ENCODE measurements around the gene ZNF691.
"Not testable (repeated sequence)": the region's sequence is repeated elsewhere in the genome, so short reads cannot be mapped to it uniquely, and the experiment has no call there.

The ZNF691 gene

GRCh38 chr1:42899960-42900359 lies 53.5 kb downstream of the ZNF691 start:
- not testable (repeated sequence) for H3K4me1 Mint-ChIP-seq; ATAC-seq; H3K27ac Mint-ChIP-seq; H3K4me3 Mint-ChIP-seq; DNase-seq; H3K36me3 Mint-ChIP-seq (ENCODE audit: low read depth)
- Mint-ChIP-seq H3K9me3 (peaks cover 16% of the 10 kb centered on the region), H3K27me3 (peaks cover 17% of the 10 kb centered on the region)

All from activated naive CD8-positive, alpha-beta T cell treated with anti-CD3 and anti-CD28 coated beads, Interleukin-2, amount 50 U/mL, for 24 hours (primary cell).